OCI-LY7 (cell line): ENCODE data around the gene MAML3. TPM values are rescaled to one million over a fixed set of nuclear protein-coding genes. Genes with fewer than 3 reads are reported as not detected.

Experiments used
- BruUV-seq: library from RNA; stranded (reverse); fragments of 400-500 nt; replicated peaks from 2 replicates; lab custom pipeline; 2021; lab: Mats Ljungman, UMichigan
- CTCF ChIA-PET: fragments of 300-600 bp; sonication (Branson Sonifier 250); formaldehyde crosslinking; loops from one replicate; lab custom pipeline; 2022; ENCODE audit warnings: antibody characterized with exemption; ENCODE audit not compliant: unreplicated experiment; lab: Charles Lee
- POLR2A ChIA-PET: fragments of 300-600 bp; sonication (Branson Sonifier 250); formaldehyde crosslinking; loops from one replicate; lab custom pipeline; 2022; ENCODE audit warnings: antibody characterized with exemption; lab: Charles Lee
- DNase-seq: peaks from one replicate; pipeline ENCODE4 v3.0.0-alpha.2; 2015; ENCODE audit warnings: low spot score
- H2AFZ ChIP-seq: fragments of 200-600 bp; sonication (generic), shearing (Covaris generic); 2 replicates; pipeline ENCODE4 v1.6.1; 2014; ENCODE audit warnings: mild to moderate bottlenecking, antibody characterized with exemption, low read length, moderate library complexity
- H3K27ac ChIP-seq: fragments of 200-600 bp; sonication (generic); 2 replicates; pipeline ENCODE4 v1.5.1; 2014; ENCODE audit warnings: mixed run types, low read depth, mild to moderate bottlenecking, moderate library complexity, low read length, inconsistent platforms; ENCODE audit not compliant: poor library complexity, severe bottlenecking
- H3K36me3 ChIP-seq: fragments of 200-600 bp; sonication (generic); 2 replicates; pipeline ENCODE4 v1.6.1; 2014; ENCODE audit warnings: mild to moderate bottlenecking, antibody characterized with exemption, low read length, moderate library complexity, mixed read lengths; ENCODE audit not compliant: insufficient read depth
- H3K4me1 ChIP-seq: fragments of 200-600 bp; sonication (generic); 2 replicates; pipeline ENCODE4 v1.5.1; 2014; ENCODE audit warnings: mild to moderate bottlenecking, low read length; ENCODE audit not compliant: insufficient read depth, poor library complexity, severe bottlenecking
- H3K4me2 ChIP-seq: fragments of 200-600 bp; sonication (generic); 2 replicates; pipeline ENCODE4 v1.6.1; 2014; ENCODE audit warnings: mild to moderate bottlenecking, low read length
- H3K4me3 ChIP-seq: fragments of 200-600 bp; sonication (generic); 2 replicates; pipeline ENCODE4 v1.5.1; 2014; ENCODE audit warnings: mild to moderate bottlenecking, low read depth, low read length; ENCODE audit not compliant: poor library complexity, severe bottlenecking
- H3K79me2 ChIP-seq: fragments of 200-600 bp; sonication (generic); 2 replicates; pipeline ENCODE4 v1.6.1; 2016; ENCODE audit warnings: low read depth, mild to moderate bottlenecking, low read length, moderate library complexity, mixed read lengths; ENCODE audit not compliant: insufficient read depth
- H3K9me2 ChIP-seq: fragments of 200-600 bp; sonication (generic); 2 replicates; pipeline ENCODE4 v1.6.1; 2016; ENCODE audit warnings: mild to moderate bottlenecking, low read length, mixed read lengths; ENCODE audit not compliant: insufficient read depth
- H3K9me3 ChIP-seq: fragments of 200-600 bp; sonication (generic); 2 replicates; pipeline ENCODE4 v1.6.1; 2014; ENCODE audit warnings: mild to moderate bottlenecking, mixed run types, low read length, mixed read lengths
- H4K20me1 ChIP-seq: fragments of 200-600 bp; sonication (generic); 2 replicates; pipeline ENCODE4 v1.6.1; 2014; ENCODE audit warnings: mild to moderate bottlenecking, antibody characterized with exemption, low read length, moderate library complexity, mixed read lengths; ENCODE audit not compliant: insufficient read depth
- EZH2phosphoT487 ChIP-seq: fragments of 200-600 bp; sonication (generic); IDR thresholded peaks from 2 replicates; pipeline ENCODE4 v1.6.1; 2018; ENCODE audit warnings: low read depth, borderline replicate concordance, mild to moderate bottlenecking, mixed run types, antibody characterized with exemption, low read length, moderate library complexity, mixed read lengths
- intact Hi-C: fragments of 100-400 bp; cut with micrococcal nuclease; formaldehyde crosslinking; loops from one replicate; pipeline ENCODE4 v1.10.0; 2022; ENCODE audit not compliant: unreplicated experiment
- total RNA-seq, 2 experiments: library from RNA; depleted of rRNA in 1 of 2; stranded (reverse); fragments of >200 nt in 1 of 2; shearing (Covaris generic) in 1 of 2; gene quantifications; 2 replicates each; pipeline ENCODE4 v1.2.3, GENCODE V29; 2014 to 2022
- TF ChIP-seq, protein P1 (sequence below): fragments of 200-600 bp; sonication (generic); conservative IDR thresholded peaks from 2 replicates; pipeline ENCODE4 v1.5.1; 2014; ENCODE audit warnings: mild to moderate bottlenecking, antibody characterized with exemption, low read length, moderate library complexity, mixed read lengths

MAML3 gene
- total RNA-seq, 2 experiments from 2014 or later, result 0.80 to 1.2 TPM

DNA sequence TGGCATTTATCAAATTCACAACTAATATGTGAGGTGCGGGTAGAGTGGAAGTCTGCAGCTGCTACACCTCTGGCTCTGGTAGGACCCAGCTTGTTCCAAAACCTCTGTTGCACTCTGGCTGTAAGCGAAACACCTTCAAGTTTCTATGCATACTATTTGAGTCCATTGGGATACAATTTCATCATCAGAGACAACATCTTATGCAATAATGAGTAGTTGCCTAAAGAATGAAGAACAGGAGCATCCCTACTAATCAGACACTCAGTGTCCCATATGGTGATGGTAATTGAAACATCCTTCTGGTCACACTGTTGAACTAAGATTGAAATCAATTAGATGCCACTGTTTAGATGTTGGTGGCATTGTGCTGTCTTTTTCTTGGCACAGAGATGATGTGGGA lies 309.9 kb downstream of the MAML3 start:
- TF ChIP-seq, protein P1, sequence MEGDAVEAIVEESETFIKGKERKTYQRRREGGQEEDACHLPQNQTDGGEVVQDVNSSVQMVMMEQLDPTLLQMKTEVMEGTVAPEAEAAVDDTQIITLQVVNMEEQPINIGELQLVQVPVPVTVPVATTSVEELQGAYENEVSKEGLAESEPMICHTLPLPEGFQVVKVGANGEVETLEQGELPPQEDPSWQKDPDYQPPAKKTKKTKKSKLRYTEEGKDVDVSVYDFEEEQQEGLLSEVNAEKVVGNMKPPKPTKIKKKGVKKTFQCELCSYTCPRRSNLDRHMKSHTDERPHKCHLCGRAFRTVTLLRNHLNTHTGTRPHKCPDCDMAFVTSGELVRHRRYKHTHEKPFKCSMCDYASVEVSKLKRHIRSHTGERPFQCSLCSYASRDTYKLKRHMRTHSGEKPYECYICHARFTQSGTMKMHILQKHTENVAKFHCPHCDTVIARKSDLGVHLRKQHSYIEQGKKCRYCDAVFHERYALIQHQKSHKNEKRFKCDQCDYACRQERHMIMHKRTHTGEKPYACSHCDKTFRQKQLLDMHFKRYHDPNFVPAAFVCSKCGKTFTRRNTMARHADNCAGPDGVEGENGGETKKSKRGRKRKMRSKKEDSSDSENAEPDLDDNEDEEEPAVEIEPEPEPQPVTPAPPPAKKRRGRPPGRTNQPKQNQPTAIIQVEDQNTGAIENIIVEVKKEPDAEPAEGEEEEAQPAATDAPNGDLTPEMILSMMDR, result no peak
- no peak for TF ChIP-seq EZH2phosphoT487
- Histone ChIP-seq H4K20me1 (no peaks in the 10 kb centered on the region), H3K9me2 (no peaks in the 10 kb centered on the region), H3K79me2 (no peaks in the 10 kb centered on the region), H3K4me3 (no peak overlapping the region), H3K36me3 (no peaks in the 10 kb centered on the region), H2AFZ (no peak overlapping the region), H3K4me2 (no peak overlapping the region), H3K4me1 (no peaks in the 10 kb centered on the region), H3K27ac (no peak overlapping the region), H3K9me3 (no peaks in the 10 kb centered on the region)
- intact Hi-C loops, result no loop called here
- POLR2A ChIA-PET, result no interaction called here
- CTCF ChIA-PET, result no interaction called here
- no peak for DNase-seq
- BruUV-seq, result no TSS peak

DNA sequence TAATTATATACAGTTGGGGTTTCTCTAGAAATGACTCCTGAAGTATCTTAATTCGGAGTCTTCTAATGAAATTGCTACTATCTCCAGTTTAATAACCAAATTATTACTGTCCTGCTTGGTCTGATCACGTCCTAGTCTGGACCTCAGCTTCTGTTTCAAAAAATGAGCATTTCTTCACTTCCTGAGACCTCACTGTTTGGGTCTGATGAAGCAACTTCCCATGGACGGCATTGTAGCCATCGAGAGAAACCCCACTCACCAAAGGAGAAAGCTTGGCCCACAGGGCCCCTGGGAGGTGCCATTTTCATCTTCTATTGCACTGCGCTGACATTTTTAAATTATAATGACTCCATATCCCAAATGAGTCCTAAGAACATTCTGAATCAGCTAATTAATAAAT lies 310.3 kb downstream of the MAML3 start:
- no peaks in the 10 kb centered on the region for H4K20me1 ChIP-seq
- no peaks in the 10 kb centered on the region for H3K4me1 ChIP-seq
- H3K9me2 ChIP-seq, result no peaks in the 10 kb centered on the region
- ChIA-PET CTCF (no interaction called here), POLR2A (no interaction called here)
- no peak overlapping the region for H3K27ac ChIP-seq
- H3K79me2 ChIP-seq, result no peaks in the 10 kb centered on the region
- H3K4me2 ChIP-seq, result no peak overlapping the region
- intact Hi-C loops, result no loop called here
- TF ChIP-seq, protein P1, result no peak
- no peak for TF ChIP-seq EZH2phosphoT487
- DNase-seq, result no peak
- no TSS peak for BruUV-seq
- H3K4me3 ChIP-seq, result no peak overlapping the region
- H2AFZ ChIP-seq, result no peak overlapping the region
- no peaks in the 10 kb centered on the region for H3K9me3 ChIP-seq
- no peaks in the 10 kb centered on the region for H3K36me3 ChIP-seq

DNA sequence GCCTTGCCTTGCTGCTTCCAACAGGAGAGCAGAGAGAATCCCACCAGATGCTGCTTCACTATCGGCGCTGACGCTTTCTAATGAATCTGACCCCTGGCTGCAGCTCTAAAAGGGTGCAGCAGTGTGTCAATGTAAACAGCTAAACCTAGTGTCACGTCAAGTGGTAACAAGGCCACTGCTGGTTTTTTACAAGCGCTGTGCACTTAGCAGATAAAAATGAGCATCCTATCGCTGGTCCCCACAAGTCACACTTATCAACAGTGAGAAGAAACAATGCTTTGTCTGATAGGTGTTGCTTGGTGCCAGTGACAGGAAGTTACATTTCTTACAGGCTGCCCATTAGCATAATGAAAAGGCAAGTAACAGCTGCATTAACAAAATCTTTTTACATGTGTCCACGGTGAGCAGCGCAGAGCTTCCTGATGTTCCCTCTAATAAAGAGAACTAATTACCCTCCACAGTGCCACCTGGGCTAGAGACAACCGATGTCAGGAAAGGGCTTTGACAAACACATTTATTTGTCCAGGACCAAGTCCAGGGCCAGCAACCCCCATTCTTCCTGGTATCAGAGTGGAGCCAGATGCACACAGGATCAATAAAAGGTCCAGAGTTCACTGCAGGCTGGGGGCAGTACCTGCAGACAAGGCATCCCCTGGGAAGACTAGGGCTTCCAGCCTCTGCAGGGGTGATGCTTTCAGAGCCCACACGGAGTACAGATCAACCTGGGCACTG lies 312.4 kb downstream of the MAML3 start:
- no peaks in the 10 kb centered on the region for H3K79me2 ChIP-seq
- H3K9me3 ChIP-seq, result no peaks in the 10 kb centered on the region
- ChIA-PET POLR2A (no interaction called here), CTCF (no interaction called here)
- no TSS peak for BruUV-seq
- no peaks in the 10 kb centered on the region for H3K36me3 ChIP-seq
- intact Hi-C loops, result no loop called here
- no peak overlapping the region for H3K4me2 ChIP-seq
- H3K27ac ChIP-seq, result no peak overlapping the region
- H2AFZ ChIP-seq, result no peak overlapping the region
- H3K4me1 ChIP-seq, result no peaks in the 10 kb centered on the region
- DNase-seq, result peak; percentile 14
- TF ChIP-seq EZH2phosphoT487, result no peak
- no peaks in the 10 kb centered on the region for H4K20me1 ChIP-seq
- no peak overlapping the region for H3K4me3 ChIP-seq
- no peaks in the 10 kb centered on the region for H3K9me2 ChIP-seq
